Right ventricle myocardium inferior (tissue), 1 donor: ENCODE data around the gene ZNF83. TPM values are rescaled to one million over a fixed set of nuclear protein-coding genes. Genes with fewer than 3 reads are reported as not detected.
"Not testable (repeated sequence)": the region's sequence is repeated elsewhere in the genome, so short reads cannot be mapped to it uniquely, and the experiment has no call there.

Experiments
- ATAC-seq: fragments of 200-7000 bp; cut with Tn5 transposase; one replicate; pipeline ENCODE4 v1.9.1; 2020; ENCODE audit warnings: mild to moderate bottlenecking, moderate library complexity
- DNase-seq: peaks from one replicate; pipeline ENCODE4 v3.0.0; 2021; ENCODE audit errors: missing footprints
- intact Hi-C: fragments of 100-400 bp; cut with DNase I; formaldehyde crosslinking; loops from one replicate; pipeline ENCODE4 v1.11.0; 2022
- total RNA-seq: library from RNA; stranded (reverse); fragmentation: NEBNext Ultra II Directional; extraction: Animal tissue kit (Norgen Biotek cat#: 25700); gene quantifications from one replicate; pipeline ENCODE4 v1.2.1, GENCODE V29; 2021
- donor health status: DM: no; HTN: yes; CAD: no; lungs with severe emphysema.

ZNF83 gene
- total RNA-seq, 1 donor from 2014 or later, result 13.0 TPM

- ATAC-seq (no peak), DNase-seq (no peak)
- intact Hi-C loops, result no loop called here
Observed at GRCh38 chr19:52592301-52592700, 45.9 kb downstream of the ZNF83 start.

GRCh38 chr19:52590728-52591127 is 47.4 kb downstream of the ZNF83 start:
- intact Hi-C loops, result no loop called here
- DNase-seq, result no peak
- ATAC-seq, result no peak

GRCh38 chr19:52585604-52586003 is 52.6 kb downstream of the ZNF83 start:
- intact Hi-C loops, result no loop called here
- DNase-seq, result no peak
- ATAC-seq, result no peak

DNA sequence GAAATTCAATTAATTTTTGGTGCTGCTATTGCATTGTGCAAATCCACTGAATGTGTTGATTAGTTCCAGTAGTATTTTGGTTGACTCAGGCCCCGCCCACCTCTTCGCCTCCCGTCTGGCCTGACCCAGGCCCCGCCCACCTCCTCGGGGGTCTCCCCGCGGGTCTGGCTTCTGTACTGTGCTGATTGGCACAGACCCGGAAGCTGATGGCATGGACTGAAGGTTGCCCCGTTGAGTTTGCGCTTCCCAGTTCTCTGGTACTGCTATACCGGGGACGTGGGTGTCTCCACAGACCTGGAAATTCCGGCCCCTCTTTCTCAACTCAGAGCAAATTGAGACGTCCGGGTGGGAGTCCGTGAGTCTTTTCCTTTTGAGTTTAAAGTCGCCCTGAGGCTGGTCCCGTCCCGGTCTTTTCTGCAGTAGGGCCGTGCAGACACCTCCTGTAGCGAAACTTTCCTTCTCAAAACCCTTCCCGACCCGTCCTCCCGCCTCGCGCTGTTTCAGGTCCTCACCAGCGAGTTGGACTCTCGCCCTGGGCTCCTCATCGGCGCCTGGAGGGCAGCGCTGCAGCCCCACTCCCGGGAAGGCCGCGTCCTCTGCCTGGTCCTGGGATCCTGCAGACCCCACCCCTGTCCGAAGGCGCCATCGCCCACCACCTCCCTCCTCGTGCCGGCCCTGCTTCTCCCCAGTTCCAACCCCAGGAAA is 53.3 kb downstream of the ZNF83 start:
- ATAC-seq (peak; percentile 57), DNase-seq (no peak)
- intact Hi-C loops, result no loop called here

- DNase-seq (peak; percentile 98), ATAC-seq (peak; percentile 100)
- intact Hi-C loops, result loop anchor here (1.0 kb wide), 1 partner anchor 43 kb away; the partner anchor contains the start of gene ZNF808
Observed at GRCh38 chr19:52570000-52570861, 67.9 kb downstream of the ZNF83 start, which contains the start of gene ZNF701. TSS of gene ZNF701 (plus strand) at chr19:52570287. CDS start at chr19:52574148, 3,861 bp downstream.

GRCh38 chr19:52569638-52569999 is 68.5 kb downstream of the ZNF83 start:
- intact Hi-C loops, result not testable (repeated sequence)
- ATAC-seq (peak; percentile 46), DNase-seq (peak; percentile 75)

- intact Hi-C loops, result no loop called here
- DNase-seq (no peak), ATAC-seq (no peak)
Observed at GRCh38 chr19:52567921-52568320, 70.2 kb downstream of the ZNF83 start.

DNA sequence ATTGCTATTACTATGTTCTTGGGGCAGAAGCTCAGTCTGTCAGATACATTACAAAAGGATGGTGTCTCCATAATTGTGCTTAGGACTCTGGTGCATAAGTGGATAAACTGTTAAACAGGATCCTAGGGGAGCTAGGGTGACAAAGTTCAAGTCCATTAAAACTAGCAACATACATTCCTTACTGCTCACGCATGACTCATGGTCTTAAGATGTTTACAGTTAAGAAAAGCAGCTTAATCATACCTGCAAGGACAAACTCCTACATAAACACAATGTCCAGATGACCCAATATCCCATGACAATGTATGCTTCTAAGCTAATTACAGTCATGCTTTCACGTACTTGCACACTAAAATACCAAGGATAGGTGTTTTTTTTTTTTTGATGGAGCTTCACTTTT is 71.6 kb downstream of the ZNF83 start:
- DNase-seq (no peak), ATAC-seq (no peak)
- intact Hi-C loops, result no loop called here

- no peak for ATAC-seq
- DNase-seq, result no peak
- intact Hi-C loops, result no loop called here
Observed at GRCh38 chr19:52566121-52566520, 72.0 kb downstream of the ZNF83 start.

Other genes with a start within 250 kb of the ZNF83 start
- 12.6 TPM for gene ZNF528, start 240.5 kb downstream of the ZNF83 start, total RNA-seq
- gene ZNF534, start 209.2 kb downstream of the ZNF83 start, total RNA-seq, result 0.24 TPM
- gene ZNF578, start 184.8 kb downstream of the ZNF83 start, total RNA-seq, result 1.6 TPM
- 30.9 TPM for gene ZNF808, start 110.7 kb downstream of the ZNF83 start, total RNA-seq
- gene ZNF701, start 68.1 kb downstream of the ZNF83 start, total RNA-seq, result 16.6 TPM
- gene ZNF611, start 96.7 kb upstream of the ZNF83 start, total RNA-seq, result 7.4 TPM
- gene ZNF600, start 148.4 kb upstream of the ZNF83 start, total RNA-seq, result 2.8 TPM
- gene ZNF28, start 183.3 kb upstream of the ZNF83 start, total RNA-seq, result 9.3 TPM
- 7.1 TPM for gene ZNF468, start 219.3 kb upstream of the ZNF83 start, total RNA-seq